GM12878 (cell line): ENCODE measurements around the gene FSHR.

Experiments
- CTCF ChIP-seq, 3 experiments: IDR thresholded peaks in 2 of 3; conservative IDR thresholded peaks in 1 of 3; 2 replicates each; pipeline ENCODE4 v1.5.1; 2011; ENCODE audit warnings: low read depth in 3 of 3, low read length in 3 of 3, mild to moderate bottlenecking in 3 of 3, control low read depth in 2 of 3, moderate library complexity in 2 of 3, inconsistent platforms in 1 of 3, mixed read lengths in 1 of 3; ENCODE audit not compliant: control insufficient read depth in 2 of 3, insufficient read depth in 1 of 3; ENCODE audit errors: extremely low read depth in 1 of 3
- E2F4 ChIP-seq: IDR thresholded peaks from 2 replicates; pipeline ENCODE4 v1.6.1; 2012; ENCODE audit warnings: low read depth, low read length, improper control_type of control experiment
- ESRRA ChIP-seq: IDR thresholded peaks from 2 replicates; pipeline ENCODE4 v1.6.1; 2012; ENCODE audit warnings: mild to moderate bottlenecking, low read length, improper control_type of control experiment
- EZH2 ChIP-seq: IDR thresholded peaks from 2 replicates; pipeline ENCODE4 v1.6.1; 2012; ENCODE audit warnings: low read depth, mild to moderate bottlenecking, control low read depth, inconsistent platforms, low read length, borderline replicate concordance; ENCODE audit not compliant: control insufficient read depth
- POLR2A ChIP-seq: IDR thresholded peaks from 2 replicates; pipeline ENCODE4 v1.6.1; 2011; ENCODE audit warnings: low read depth, mild to moderate bottlenecking, low read length
- POLR2AphosphoS2 ChIP-seq: IDR thresholded peaks from 2 replicates; pipeline ENCODE4 v1.6.1; 2011; ENCODE audit warnings: low read depth, mild to moderate bottlenecking, low read length, improper control_type of control experiment, moderate library complexity
- POLR2AphosphoS5 ChIP-seq: IDR thresholded peaks from 2 replicates; pipeline ENCODE4 v1.6.1; 2011; ENCODE audit warnings: mild to moderate bottlenecking, low read length, inconsistent platforms
- RAD21 ChIP-seq: IDR thresholded peaks from 2 replicates; pipeline ENCODE4 v1.6.1; 2011; ENCODE audit warnings: mild to moderate bottlenecking, low read depth, low read length, moderate library complexity; ENCODE audit not compliant: insufficient read depth
- RBBP5 ChIP-seq: fragments of 200-600 bp; sonication (generic); conservative IDR thresholded peaks from 2 replicates; pipeline ENCODE4 v1.6.1; 2016
- SP1 ChIP-seq: IDR thresholded peaks from one replicate; pipeline ENCODE4 v1.6.1; 2011; ENCODE audit warnings: low read depth, low read length
- USF2 ChIP-seq: IDR thresholded peaks from 2 replicates; pipeline ENCODE4 v1.6.1; 2011; ENCODE audit warnings: low read depth, low read length, improper control_type of control experiment, borderline replicate concordance
- ZBTB40 ChIP-seq: fragments of 450-650 bp; IDR thresholded peaks from 2 replicates; pipeline ENCODE4 v1.6.1; 2016; ENCODE audit warnings: mild to moderate bottlenecking, moderate library complexity, borderline replicate concordance
- ZNF592 ChIP-seq: fragments of 450-650 bp; IDR thresholded peaks from 2 replicates; pipeline ENCODE4 v1.6.1; 2017; ENCODE audit warnings: mild to moderate bottlenecking, moderate library complexity

- TF ChIP-seq RBBP5 = no peak
- no peak for TF ChIP-seq POLR2AphosphoS2
- TF ChIP-seq E2F4 = no peak
- no peak for TF ChIP-seq EZH2
- no peak for TF ChIP-seq USF2
- no peak for TF ChIP-seq CTCF (IDR thresholded peaks at IDR 0.05 in 2 of 3, conservative IDR thresholded peaks at IDR 0.05 in 1 of 3; ENCODE audit: control insufficient read depth in 2 of 3, extremely low read depth in 1 of 3, insufficient read depth in 1 of 3, low read depth in 3 of 3, low read length in 3 of 3)
- TF ChIP-seq POLR2A = no peak
- TF ChIP-seq ZNF592 = no peak
- TF ChIP-seq RAD21 = no peak
- TF ChIP-seq SP1 = no peak
- no peak for TF ChIP-seq ESRRA
- no peak for TF ChIP-seq POLR2AphosphoS5
- TF ChIP-seq ZBTB40 = no peak
Measured at GRCh38 chr2:48961009-48961408, 193.3 kb downstream of the FSHR start.
